Muscle of back (tissue), 11 donors: ENCODE measurements around the gene SKIC8. TPM values are rescaled to one million over a fixed set of nuclear protein-coding genes. Genes with fewer than 3 reads are reported as not detected.

ENCODE experiments used
- DNase-seq, 3 donors: peaks; one replicate each; pipeline versions ENCODE4 v3.0.0 to v3.0.0-alpha.2; 2013
- polyA plus RNA-seq, 10 donors: library from polyadenylated mRNA; unstranded; fragments of 120-200 nt; gene quantifications; one replicate each; pipeline ENCODE4 v1.2.1, GENCODE V29; 2013; ENCODE audit not compliant: insufficient read length in 10 of 10

Gene SKIC8
- polyA plus RNA-seq, 10 donors, result 49.9 to 74.2 (median 56.3) TPM

DNA sequence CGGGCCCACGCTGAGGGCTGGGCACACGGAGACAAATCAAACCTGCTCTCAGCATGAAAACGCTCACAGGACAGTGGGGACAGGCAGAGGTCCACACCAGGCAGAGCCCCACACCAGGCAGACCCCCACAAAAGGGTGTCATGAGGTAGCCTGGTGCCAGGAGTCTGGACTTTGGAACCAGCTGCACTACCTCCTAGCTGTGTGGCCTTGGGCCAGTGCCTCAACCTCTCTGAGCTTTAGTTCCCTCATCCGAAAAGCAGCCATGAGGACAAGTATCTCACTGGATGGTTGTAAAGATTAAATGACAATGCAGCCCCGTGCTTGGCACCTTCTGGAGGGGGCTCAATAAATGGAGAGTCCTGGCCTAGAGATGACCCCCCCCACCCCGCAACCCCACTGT lies 24.3 kb upstream of the SKIC8 start:
- DNase-seq, result no peak

DNA sequence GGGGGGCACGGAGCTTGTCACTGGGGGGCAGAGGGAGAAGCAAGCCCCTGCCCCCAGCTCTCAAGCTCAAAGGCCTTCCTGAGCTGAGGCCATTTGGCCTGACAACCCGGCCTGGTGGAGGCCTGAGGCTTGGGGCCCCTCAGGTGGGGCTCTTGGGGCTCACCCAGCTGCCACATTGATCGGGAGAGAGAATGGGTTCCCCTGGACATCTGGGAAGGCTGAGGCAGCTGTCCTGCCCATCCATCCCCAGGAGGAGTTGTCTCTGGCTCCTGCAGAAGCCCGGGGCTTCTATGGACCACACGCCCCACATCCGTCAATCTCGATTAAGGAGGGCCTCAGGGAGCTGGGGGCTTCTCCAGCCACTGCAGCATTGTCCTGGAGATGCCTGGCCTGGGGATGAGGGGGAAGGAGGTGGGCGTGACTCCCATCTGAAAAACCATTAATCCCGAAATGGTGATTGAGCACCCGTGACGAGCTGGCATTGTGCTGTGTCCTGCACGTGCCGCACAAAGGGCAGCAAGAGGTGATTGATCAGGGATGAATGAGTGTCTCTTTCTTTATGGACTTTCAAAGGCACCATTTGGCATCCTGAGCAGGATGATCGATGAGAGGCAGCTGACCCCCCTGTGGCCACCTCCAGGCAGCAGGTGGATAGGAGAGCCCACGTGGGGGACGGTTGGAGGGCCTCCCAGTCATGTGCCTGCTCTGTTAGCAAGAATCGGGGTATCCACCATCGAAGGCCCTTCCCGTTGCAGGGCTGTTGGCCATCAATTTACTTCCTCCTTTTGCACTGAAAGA lies 23.5 kb upstream of the SKIC8 start:
- no peak for DNase-seq

DNA sequence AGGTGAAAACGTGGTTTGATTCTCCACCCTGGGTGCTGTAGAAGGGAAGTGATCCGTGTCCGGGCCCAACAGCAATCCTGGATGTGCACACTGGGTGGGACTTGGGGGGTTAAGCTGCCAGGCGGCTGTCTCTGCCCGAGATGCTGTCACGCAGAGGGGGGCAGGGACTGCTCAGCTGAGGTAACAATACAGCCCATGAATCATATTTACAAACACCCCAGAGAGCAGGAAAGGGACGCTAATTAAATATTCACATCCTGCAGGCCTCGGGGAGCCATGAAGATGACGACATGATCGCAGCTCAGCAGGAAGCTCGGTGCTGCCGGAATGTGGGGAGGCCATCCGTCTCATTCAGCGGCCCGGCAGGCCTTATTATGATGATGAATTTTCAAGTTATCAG lies 22.8 kb upstream of the SKIC8 start:
- DNase-seq, result peak in 2 of 3 donors; percentile 70 to 74

DNA sequence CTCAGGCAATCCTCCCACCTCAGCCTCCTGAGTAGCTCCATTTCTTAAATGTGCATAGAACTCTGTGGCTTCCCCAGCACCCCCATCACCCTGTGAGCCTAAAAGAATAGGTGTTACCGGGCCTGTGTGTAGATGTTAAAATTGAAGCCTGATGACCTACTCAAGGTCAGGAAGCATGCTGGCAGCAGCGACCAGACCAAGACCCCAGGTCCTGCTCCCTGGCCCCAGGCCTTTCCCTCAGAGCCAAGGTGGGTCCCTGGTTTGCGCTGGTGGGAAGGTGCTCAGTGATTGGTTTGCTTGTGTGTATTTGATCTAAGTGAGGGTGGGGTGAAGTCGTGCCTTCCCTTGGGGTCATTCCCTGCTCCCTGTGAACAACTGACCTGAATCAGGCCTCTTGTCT lies 22.4 kb upstream of the SKIC8 start:
- no peak for DNase-seq

DNA sequence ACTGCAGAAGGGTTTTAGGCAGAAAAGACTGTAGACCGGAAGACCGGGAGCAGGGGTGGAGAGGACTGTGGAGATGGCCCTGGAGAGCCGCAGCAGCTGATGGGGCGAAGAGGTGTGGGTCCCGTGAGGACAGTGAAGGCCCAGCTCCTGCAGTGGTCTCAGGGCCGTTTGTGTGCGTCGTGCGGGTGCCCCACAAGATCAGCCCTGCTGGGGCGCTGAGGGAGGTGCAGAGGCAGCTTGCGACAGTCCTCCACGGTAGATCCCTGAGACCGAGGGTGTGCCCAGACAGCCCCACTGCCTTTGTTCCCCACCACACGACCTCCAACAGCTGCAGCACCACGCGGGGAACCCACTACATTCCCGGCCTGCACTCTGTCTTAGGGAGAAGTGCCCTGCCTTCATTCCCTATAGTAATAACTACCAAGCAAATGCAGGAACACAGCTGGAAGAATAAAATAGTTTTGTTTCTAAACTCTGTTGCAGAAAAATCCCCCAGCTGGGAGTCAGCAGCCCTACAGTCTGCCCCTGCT lies 21.7 kb upstream of the SKIC8 start:
- no peak for DNase-seq

DNA sequence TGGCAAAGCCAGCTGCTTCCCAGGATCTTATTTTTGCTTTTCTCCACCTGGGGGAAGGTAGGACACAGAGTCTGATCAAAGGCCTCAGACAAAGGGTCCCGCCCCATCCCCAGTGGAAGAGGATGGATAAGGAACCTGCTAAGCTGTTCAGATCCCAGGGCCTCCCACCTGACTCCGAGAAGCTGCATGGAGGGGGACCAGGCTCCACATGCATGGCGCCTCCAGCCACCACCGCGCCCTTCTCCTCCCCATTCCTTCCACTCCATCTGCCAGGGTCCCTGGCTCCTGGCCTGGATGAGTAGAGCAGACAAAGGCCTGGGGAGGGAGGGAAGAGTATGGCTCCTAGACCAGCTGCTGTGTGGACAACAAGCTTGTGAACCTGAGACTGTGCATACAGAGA lies 20.8 kb upstream of the SKIC8 start:
- DNase-seq, result no peak

DNA sequence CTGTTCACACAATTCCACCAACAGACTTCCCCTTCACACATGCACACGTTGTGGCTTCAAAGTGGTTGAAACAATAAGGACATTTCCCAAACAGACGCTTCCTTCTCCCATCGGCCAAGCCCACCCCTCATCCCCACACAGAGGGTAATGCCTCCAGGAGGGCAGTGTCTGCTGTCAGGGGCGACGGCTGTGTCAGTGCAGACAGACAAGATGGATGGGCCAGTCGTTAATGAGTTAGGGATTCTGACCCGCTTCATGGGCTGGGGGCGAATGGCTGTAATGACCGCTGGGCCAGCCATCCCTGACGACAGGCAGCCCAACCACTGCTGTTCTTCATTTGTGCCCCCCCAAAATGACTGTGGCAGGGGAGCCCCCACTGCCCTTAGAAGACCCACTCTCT lies 20.2 kb upstream of the SKIC8 start:
- no peak for DNase-seq

DNA sequence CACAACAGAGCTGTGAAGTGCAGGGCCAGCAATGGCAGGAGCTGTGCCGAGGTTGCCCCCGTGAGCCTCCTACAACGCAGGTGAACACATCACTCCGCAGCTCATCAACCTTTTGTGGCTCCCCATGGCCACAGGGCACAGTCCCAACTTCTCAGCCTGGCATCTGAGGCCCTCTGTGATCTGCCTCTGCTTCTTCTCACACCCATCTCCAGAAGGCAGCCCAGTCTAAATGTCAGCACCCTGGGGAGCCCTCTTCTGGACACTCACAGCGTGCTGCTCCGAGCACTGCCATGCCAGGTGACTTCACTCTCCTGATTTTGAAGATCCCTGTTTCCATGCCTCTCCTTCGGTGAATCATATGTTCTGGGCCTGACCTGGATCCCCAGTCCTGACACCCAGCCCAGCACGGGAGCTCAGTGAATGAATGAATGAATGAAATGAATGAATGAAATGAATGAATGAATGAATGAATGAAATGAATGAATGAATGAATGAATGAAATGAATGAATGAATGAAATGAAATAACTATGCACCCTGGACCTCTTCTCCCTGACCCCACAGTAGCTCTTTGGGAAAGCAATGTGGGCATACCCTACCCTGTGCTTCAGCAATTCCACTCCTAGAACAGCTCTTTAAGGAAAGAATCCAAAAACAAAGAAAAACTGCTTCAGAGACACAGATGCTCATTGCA lies 17.9 kb upstream of the SKIC8 start:
- DNase-seq, result no peak

DNA sequence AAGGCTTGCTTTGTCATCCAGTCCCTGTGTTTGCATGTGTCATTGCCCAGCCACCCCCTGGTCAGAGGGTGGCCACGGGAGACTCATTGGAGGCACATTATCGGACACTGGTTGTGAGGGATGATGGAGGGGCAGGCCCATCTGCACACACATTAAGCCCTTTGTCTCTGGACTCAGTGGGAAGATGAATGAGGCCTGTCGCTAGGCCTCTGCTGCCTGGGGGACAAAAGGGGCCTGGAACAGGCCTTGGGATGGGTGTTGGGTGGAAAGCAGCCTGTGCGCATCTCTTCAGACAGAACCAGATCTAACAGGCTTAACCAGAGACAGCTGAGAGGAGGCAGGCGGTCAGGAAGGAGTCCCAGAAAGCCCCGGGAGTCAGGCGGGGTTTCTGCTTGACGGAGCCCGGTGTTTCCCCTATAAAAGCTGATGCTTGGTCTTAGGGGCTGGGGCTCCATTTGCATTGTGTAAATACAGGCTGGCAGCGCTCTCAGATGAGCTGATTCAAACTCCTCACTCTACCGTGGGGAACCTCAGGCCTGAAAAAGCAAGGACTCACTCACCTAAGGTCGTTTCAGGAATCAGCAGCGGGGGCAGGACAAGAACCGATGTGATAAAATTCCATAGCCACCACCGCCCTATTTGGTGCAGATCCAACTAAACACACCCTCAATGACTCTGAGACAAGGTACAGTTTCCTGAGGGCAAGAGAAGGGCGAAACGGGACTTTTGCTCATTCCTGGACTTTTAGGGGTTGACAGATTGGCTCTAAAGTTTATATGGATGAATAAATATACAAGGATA lies 17.1 kb upstream of the SKIC8 start:
- peak in 1 of 3 donors; percentile 59 for DNase-seq

DNA sequence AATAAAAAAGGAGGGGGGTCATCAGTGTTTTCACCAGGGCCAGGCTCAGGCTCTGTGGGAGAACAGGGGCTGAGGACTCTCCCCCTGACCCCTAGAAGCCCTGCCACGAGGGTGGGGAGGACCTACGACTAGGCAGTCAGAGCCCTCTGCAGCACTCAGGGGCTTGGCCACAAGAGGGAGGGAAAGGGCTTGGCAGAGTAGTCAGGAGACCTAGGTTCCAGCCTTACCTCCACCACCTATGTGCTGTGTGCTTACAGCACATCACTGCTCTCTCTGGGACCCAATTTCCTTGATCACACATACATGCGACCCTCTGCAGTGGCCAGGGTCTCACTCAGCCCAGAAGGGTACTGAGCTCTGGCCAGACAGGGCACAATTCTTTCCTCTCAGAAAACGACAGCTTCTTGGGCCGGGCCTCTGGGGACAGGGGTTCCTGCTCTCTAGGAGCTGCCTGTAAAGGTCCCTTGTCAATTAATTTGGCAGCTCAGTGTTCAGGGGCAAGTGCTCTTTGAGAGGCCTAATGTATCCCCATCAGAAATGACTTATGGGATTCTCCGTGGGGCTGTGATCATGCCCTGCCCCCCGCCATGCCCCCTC lies 16.4 kb upstream of the SKIC8 start:
- no peak for DNase-seq

DNA sequence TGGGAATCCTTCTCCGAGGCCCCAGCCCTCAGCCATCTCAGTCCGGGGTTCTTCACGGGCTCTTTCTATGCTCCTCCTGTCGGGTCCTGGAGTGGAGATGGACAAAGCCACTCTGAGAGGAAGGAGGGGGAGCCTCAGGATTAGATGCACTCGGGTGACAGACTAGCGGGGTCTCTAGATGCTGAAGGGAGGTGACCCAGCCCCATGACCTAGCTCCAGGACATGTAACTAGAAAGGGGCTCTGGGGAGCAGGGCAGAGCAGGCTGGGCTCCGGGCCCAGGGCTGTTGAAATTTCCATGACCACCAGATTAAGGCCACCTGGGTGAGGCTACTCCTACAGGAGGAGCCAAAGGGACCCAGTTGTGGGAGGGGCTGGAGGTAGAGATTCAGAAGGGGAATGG lies 14.8 kb upstream of the SKIC8 start:
- no peak for DNase-seq

DNA sequence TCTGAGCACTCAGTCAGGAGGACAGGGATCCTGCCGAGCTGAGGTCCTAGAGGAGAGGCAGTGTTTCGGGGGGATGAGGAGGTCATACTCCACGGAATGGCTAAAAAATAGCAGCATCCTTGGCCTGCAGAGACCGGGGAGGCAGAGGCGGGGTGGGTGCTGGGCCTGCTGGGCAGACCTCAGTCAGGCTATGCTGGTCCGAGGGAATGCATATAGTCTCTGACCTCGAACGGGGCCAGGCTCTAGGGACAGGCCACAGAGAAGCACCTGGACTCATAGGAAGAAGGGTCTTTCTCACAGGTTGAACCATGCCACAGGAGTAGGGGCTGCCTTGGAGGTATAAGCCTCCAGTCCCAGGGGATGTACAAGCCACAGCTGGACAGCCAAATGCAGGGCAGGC lies 14.0 kb upstream of the SKIC8 start:
- DNase-seq, result no peak

DNA sequence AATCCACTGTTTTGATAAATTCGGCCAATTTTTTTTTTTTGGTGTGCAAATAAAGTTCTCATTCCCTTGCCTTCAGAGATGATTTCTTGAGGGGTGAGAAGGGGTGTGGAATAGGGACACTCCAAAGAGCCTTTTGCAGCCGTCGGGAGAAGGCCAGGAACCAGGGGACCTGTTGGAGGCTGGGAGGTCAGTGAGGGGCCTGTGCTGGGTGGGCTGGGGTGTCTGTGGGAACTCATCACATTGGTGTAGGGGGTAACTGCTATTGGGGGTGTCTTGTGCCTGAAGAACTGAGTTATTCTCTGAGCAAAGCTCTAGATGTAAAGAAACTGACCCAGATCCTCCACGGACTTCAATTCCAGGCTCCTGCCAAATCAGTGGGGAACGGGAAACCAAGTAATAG lies 13.5 kb upstream of the SKIC8 start:
- no peak for DNase-seq

DNA sequence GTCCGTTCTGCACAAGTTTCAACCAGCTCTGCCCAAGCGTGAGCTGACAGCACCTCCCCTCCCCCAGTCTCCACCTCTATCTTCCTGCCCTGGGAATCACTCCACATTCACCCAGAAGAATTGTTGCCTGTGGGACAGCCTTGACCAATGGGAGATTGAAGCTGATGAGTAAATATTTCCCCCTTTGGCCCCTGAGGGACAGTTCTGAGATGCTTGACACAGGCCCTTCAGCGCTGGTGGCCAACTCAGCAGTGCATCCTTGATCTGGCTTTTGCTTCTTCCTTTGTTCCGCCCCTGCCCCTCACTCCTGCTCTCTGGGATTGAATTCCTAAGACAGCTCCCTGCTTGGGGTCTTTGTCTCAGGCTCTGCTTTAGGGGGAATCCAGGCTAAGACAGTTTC lies 13.1 kb upstream of the SKIC8 start:
- DNase-seq, result no peak

DNA sequence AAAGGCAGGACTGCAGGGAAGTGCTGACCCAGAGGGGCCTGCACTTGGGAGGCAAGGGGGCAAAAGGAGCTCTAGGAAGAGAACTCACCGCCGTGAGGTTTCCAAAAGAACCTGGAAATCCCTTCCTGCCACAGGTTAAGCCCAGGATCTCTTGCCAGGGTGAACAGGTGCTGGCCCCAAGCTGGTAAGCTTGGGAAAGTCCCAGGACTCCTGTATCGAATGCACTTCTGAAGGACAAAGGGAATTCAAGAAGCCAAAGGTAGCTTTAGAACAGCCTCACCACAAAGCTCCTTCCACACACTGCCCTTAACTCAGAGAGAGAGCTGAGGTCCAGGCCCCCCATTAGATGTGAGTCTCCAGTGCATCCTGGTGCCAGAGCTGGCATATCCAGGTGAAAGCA lies 11.9 kb upstream of the SKIC8 start:
- no peak for DNase-seq

DNA sequence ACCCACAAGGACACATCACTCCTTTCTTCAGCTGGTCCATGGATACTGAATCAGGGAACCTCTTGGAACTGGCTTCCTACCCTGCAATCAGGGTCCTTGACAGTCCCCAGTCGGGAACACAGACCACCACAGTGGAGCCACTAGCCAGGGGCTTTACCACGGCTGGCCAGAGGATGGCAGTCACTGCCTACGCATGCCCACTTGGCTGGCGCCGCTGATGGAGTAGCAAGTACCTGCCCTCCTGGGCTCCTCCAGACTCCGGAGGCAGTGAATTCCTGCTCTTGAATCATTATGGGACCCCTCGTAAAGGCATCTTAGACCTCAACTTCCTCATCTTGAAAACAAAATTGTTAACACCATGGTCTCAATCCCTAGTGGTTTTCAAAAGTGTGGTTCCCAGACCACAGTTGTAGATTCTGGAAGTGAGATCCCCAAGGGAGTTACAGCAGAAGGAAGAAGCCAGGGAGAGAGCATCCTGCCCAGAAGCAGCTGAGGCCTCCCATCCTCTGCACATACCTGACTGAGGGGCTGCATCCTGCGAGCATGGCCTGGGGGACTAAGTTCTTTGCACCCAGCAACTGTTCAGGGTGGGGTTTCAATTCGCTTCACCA lies 9.1 kb upstream of the SKIC8 start:
- peak; percentile 38 to 81 (median 66) for DNase-seq

DNA sequence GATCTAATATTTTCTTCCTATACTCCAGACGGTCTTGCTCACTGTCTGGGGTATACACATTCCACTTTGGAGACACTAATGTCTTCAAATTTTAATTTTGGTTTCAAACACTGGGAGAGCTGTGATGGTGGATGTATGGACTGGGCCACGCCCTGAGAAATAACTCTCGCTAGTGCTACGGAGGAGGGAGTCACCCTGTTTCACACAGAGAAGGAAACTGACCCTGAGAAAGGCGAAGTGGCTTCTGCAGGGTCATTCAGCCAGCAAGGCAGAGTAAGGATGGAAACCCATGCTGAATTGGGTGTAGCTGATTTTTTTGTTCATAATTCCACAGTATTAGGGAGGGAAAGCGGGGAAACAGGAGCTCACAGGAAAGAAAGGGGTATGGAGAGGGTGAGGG lies 8.6 kb upstream of the SKIC8 start:
- DNase-seq, result peak in 1 of 3 donors; percentile 25

DNA sequence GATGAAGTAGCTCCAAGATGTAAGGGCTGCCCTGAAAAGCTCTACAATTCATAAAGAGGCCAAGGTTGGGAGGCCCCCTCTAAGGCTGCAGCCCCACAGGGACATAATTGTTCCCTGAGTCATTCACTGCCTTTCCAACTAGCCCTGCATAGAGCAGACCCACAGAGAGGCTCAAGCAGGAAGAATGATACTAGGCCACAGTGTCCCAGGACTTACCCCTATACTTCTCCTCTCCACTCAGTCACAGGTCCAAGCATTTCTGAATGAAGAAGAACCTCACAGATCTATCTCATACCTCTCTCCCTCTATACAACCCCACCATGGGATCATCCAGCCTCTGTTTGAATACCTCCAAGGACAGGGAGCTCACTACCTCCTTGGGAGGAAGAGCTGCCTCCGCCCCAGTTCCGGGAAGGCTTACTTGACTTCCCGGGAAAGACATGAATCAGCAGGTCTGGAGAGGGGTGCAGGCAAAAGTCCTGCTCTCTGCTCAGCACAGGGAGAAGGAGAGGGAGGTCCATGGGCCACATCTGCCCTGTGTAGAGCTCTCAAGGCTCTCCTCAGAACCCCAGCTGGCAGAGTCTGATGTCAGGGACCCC lies 6.9 kb upstream of the SKIC8 start:
- peak in 2 of 3 donors; percentile 41 to 76 for DNase-seq

DNA sequence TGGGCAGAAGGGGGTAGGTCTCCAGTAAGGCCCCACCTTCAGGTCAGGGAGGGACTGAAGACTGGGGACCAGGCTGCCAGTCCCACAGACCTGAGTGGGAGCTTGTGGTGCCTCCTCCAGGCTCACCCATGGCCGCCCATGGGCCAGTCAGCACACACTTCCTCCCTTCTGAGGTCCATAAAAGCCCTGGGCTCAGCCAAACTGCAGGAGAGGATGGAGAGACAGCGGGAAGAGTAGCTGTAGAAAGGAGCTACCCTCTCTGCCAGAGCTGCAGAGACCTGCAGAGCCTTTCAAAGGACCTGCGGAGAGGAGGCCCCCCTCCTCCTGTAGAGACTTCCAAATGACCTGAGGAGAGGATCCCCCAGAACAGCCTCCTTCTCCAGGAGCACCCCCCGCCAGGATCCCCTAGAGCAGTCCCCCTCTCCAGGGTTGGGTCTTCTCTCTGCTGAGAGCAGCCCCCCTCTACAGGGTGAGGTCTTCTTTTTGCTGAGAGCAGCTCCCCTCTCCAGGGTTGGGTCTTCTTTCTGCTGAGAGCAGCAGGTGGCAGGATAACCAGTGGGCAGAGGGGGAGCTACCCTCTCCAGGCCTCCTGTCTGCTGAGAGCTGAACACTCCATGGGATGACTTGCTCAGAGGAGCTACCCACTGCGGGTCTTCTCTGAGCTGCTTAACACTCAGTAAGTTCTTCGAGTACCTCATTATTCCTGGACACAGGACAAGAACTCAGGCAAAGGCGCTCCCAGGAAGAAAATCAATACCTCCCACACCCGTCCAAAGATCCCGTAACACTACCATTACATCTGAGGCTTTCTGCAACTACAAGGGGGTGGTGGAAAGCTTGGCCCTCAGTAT lies 5.0 kb upstream of the SKIC8 start:
- DNase-seq, result no peak
